ENCODE data around the gene EFTUD2.

Gene EFTUD2

GRCh38 chr17:44831371-44831770, 67.9 kb downstream of the EFTUD2 start:
- no peak overlapping the region for H3K27ac ChIP-seq
- DNase-seq, result peak in 1 of 2 donors; percentile 28
- H3K9me3 ChIP-seq, result no peaks in the 10 kb centered on the region
- no peak overlapping the region for H3K4me3 ChIP-seq
- intact Hi-C loops (cut with DNase I; ENCODE audit: low total_unique reads), result no loop called here
- no peak for TF ChIP-seq CTCF (IDR thresholded peaks at IDR 0.05)
- H3K27me3 ChIP-seq, result peaks cover 0 to 6% of the 10 kb centered on the region in 2 donors
- no peaks in the 10 kb centered on the region for H3K36me3 ChIP-seq
- peaks cover 0 to 23% (median 10%) of the 10 kb centered on the region in 4 donors for H3K4me1 ChIP-seq

DNA sequence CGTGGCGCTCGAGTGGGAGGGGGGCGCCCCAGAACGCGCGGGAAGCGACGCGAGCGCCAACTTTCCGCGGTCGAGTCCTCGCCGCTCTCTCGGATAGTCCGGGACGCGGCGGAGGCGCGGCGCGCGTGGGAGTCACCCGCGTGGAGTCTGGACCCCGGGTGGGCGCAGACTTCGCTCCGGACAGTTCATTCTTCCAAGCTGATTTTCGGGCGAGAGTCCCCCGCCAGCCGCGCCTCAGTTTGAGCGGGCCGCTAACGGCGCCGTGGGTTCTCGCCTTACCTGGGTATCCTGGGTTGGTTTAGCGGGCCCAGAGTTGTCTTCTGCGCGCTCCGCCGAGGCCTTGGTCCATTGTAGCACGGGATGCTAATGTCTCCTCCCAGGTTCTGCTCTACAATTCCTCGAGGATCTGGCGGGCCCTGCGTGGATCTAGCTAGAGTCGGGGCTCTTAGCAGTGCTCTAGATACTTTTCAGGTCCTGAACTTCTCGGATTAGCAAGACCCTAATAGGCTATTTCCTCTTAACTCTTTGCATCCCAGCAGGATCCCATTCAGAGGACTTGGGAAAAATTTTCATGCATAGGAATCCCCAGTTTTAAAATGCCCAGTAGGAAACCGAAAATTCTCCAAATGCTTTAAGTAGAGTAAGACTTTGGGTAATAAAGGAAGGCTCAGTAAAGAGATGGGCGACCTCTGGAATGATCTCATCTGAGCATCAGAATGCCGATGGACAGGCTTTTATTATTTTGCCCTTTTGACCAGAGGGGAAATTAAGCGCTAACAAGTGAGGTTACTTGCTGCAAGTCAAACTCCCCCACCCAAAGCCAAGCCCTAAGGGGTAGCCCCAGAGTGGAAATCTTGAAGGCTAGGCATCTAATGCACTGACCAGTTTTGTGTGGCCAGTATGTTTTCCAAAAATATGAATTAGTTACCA, 68.6 kb downstream of the EFTUD2 start:
- H3K9me3 ChIP-seq, result no peaks in the 10 kb centered on the region
- intact Hi-C loops (cut with DNase I; ENCODE audit: low total_unique reads), result no loop called here
- no peaks in the 10 kb centered on the region for H3K36me3 ChIP-seq
- H3K27ac ChIP-seq, result peak overlapping the region; percentile 89 to 92
- peaks cover 0 to 6% of the 10 kb centered on the region in 2 donors for H3K27me3 ChIP-seq
- DNase-seq, result peak in 1 of 2 donors; percentile 68
- peak overlapping the region; percentile 71 to 82 for H3K4me3 ChIP-seq
- H3K4me1 ChIP-seq, result peaks cover 0 to 29% (median 10%) of the 10 kb centered on the region in 4 donors
- no peak for TF ChIP-seq CTCF (IDR thresholded peaks at IDR 0.05)

- Histone ChIP-seq H3K4me3 (peak within 1 kb of the TSS; percentile 71 to 82), H3K4me1 (peaks cover 0 to 29% (median 10%) of the 10 kb centered on the region in 4 donors), H3K27ac (peak within 1 kb of the TSS; percentile 89 to 92), H3K36me3 (no peaks in the 10 kb centered on the region), H3K27me3 (peaks cover 0 to 6% of the 10 kb centered on the region in 2 donors), H3K9me3 (no peaks in the 10 kb centered on the region)
- DNase-seq, result peak in 1 of 2 donors; percentile 70
- intact Hi-C loops (cut with DNase I; ENCODE audit: low total_unique reads), result no loop called here
- no peak for TF ChIP-seq CTCF (IDR thresholded peaks at IDR 0.05)
Observed at GRCh38 chr17:44829523-44830358, 69.5 kb downstream of the EFTUD2 start, which contains the start of gene GJC1. TSS of gene GJC1 (minus strand) at chr17:44830287. CDS start at chr17:44805817, 24,470 bp downstream.

DNA sequence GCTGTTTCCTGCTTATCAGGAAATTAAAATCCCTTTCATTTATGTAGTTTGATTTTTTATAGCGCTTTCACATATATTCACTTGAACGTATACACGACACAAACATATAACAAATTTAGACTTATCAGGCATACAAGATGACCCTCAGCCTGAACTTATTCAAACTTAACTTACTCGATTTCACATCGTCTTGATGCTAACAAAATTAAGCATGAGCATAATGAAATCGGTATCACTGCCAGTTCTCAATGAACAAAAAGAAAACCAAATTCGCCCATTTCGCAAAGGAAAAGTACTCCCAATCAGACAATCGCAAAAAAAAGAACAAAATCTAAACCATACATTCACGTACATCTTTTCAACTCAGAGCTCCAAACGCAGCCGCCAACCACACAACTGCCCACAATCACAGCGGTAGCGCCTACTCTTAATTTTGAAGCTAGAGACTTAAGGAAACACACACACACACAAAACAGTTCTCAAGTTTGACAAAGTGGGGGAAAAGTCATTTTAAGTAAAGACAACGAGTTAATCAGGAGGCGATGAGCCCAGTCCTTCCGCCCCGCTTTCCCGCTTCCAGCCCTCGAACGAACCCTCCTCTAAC, 70.2 kb downstream of the EFTUD2 start:
- Histone ChIP-seq H3K9me3 (no peaks in the 10 kb centered on the region), H3K4me1 (peaks cover 0 to 29% (median 10%) of the 10 kb centered on the region in 4 donors), H3K27me3 (peaks cover 0 to 6% of the 10 kb centered on the region in 2 donors), H3K36me3 (no peaks in the 10 kb centered on the region), H3K27ac (peak overlapping the region; percentile 89 to 92), H3K4me3 (peak overlapping the region; percentile 71 to 82)
- intact Hi-C loops (cut with DNase I; ENCODE audit: low total_unique reads), result no loop called here
- peak in 1 of 2 donors; percentile 66 for DNase-seq
- TF ChIP-seq CTCF (IDR thresholded peaks at IDR 0.05), result no peak

DNA sequence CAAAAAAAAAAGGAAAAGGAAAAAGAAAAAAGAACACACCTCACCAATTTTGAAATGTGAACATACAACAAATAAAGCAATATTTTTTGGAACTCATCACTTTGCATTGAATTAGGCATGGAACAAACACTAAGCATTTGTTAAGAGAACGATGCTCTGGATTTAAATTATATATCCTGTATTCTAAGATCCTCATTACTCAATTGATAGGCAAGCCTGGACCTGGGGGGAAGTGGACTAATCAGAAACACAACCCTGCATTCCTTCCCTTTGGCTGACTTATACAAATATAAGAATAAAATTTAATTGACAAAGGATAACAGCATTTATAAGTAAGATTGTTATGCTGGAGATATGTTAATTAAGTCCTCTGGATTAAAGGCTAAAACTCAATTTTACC, 71.4 kb downstream of the EFTUD2 start:
- no peak overlapping the region for H3K27ac ChIP-seq
- no peak for TF ChIP-seq CTCF (IDR thresholded peaks at IDR 0.05)
- H3K9me3 ChIP-seq, result no peaks in the 10 kb centered on the region
- H3K4me3 ChIP-seq, result no peak overlapping the region
- peaks cover 0 to 6% of the 10 kb centered on the region in 2 donors for H3K27me3 ChIP-seq
- intact Hi-C loops (cut with DNase I; ENCODE audit: low total_unique reads), result no loop called here
- no peaks in the 10 kb centered on the region for H3K36me3 ChIP-seq
- no peak for DNase-seq
- peaks cover 0 to 34% (median 10%) of the 10 kb centered on the region in 4 donors for H3K4me1 ChIP-seq
